Neural crest cell (in vitro differentiated cells): ENCODE data around the gene ANKAR. TPM values are rescaled to one million over a fixed set of nuclear protein-coding genes. Genes with fewer than 3 reads are reported as not detected.
"Not testable (repeated sequence)": the region's sequence is repeated elsewhere in the genome, so short reads cannot be mapped to it uniquely, and the experiment has no call there.

ENCODE experiments used
- DNase-seq: peaks from one replicate; pipeline ENCODE4 v3.0.0; 2021; ENCODE audit warnings: low read depth, mixed read lengths, low spot score
- H3K27ac Mint-ChIP-seq: one replicate; pipeline ENCODE4 v1.8.0; 2021; ENCODE audit warnings: mild to moderate bottlenecking, mixed read lengths; ENCODE audit not compliant: unreplicated experiment
- H3K27me3 Mint-ChIP-seq: 2 replicates; pipeline ENCODE4 v1.8.0; 2021; ENCODE audit warnings: low read depth, mild to moderate bottlenecking, mixed read lengths
- H3K36me3 Mint-ChIP-seq: 2 replicates; pipeline ENCODE4 v1.8.0; 2021; ENCODE audit warnings: low read depth, mild to moderate bottlenecking, mixed read lengths
- H3K4me1 Mint-ChIP-seq: 2 replicates; pipeline ENCODE4 v1.8.0; 2021; ENCODE audit warnings: mixed read lengths
- H3K4me3 Mint-ChIP-seq: one replicate; pipeline ENCODE4 v1.8.0; 2021; ENCODE audit warnings: mild to moderate bottlenecking, mixed read lengths
- H3K9me3 Mint-ChIP-seq: 2 replicates; pipeline ENCODE4 v1.8.0; 2021; ENCODE audit warnings: mixed read lengths
- CTCF ChIP-seq: fragments of 200-600 bp; sonication (generic); conservative IDR thresholded peaks from 2 replicates; pipeline ENCODE4 v1.5.0; 2021; ENCODE audit warnings: antibody characterized with exemption, mild to moderate bottlenecking
- total RNA-seq: library from RNA; stranded (reverse); gene quantifications from 2 replicates; pipeline ENCODE4 v1.2.1, GENCODE V29; 2021

ANKAR gene
- total RNA-seq, 1 donor from 2014 or later = 3.0 TPM

GRCh38 chr2:189709501-189710221, 35.2 kb downstream of the ANKAR start:
- Mint-ChIP-seq H3K4me1 (peaks cover 7% of the 10 kb centered on the region), H3K27me3 (no peaks in the 10 kb centered on the region), H3K36me3 (peaks cover 17% of the 10 kb centered on the region), H3K27ac (no peak overlapping the region), H3K4me3 (no peak overlapping the region), H3K9me3 (peaks cover 5% of the 10 kb centered on the region)
- TF ChIP-seq CTCF = no peak
- no peak for DNase-seq

- H3K27ac Mint-ChIP-seq, DNase-seq, H3K4me1 Mint-ChIP-seq, H3K4me3 Mint-ChIP-seq, H3K27me3 Mint-ChIP-seq: not testable (repeated sequence)
- H3K36me3 Mint-ChIP-seq = peaks cover 27% of the 10 kb centered on the region
- H3K9me3 Mint-ChIP-seq = peaks cover 13% of the 10 kb centered on the region
Measured at GRCh38 chr2:189717593-189717992, 43.1 kb downstream of the ANKAR start.

GRCh38 chr2:189719571-189719970, 45.1 kb downstream of the ANKAR start:
- no peak overlapping the region for H3K4me3 Mint-ChIP-seq
- no peak for DNase-seq
- H3K4me1 Mint-ChIP-seq = no peaks in the 10 kb centered on the region
- H3K27ac Mint-ChIP-seq = no peak overlapping the region
- H3K9me3 Mint-ChIP-seq = peaks cover 8% of the 10 kb centered on the region
- no peak for TF ChIP-seq CTCF
- peaks cover 17% of the 10 kb centered on the region for H3K36me3 Mint-ChIP-seq
- no peaks in the 10 kb centered on the region for H3K27me3 Mint-ChIP-seq

DNA sequence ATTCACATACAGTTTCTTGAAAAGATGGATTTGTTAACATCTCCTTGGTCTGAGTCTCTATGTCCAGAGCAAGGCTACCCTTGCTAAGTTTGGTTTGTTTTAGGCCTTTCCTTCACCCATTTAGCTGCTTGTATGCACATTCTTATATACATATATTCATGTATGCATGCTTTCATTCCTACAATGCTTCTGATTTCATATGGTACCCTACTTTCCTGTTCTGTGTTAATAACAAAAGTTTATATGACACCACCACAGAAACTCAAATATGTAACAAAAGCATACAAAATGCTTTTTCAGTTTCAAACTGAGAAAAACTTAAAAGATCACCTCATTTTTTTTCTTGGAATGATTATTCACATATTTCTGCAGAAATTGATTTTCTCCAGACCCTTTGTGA, 48.7 kb downstream of the ANKAR start:
- no peak for TF ChIP-seq CTCF
- Mint-ChIP-seq H3K4me3 (no peak overlapping the region), H3K27ac (no peak overlapping the region), H3K27me3 (no peaks in the 10 kb centered on the region), H3K36me3 (peaks cover 2% of the 10 kb centered on the region), H3K9me3 (no peaks in the 10 kb centered on the region), H3K4me1 (no peaks in the 10 kb centered on the region)
- no peak for DNase-seq

Other genes starting within 250 kb of the ANKAR start
- 53.2 and 54.7 TPM in 2 replicates for gene WDR75, start 233.2 kb upstream of the ANKAR start, total RNA-seq
- 2.0 and 2.6 TPM in 2 replicates for gene SLC40A1, start 93.9 kb upstream of the ANKAR start, total RNA-seq
- 46.8 and 51.0 TPM in 2 replicates for gene ASNSD1, start 13.2 kb upstream of the ANKAR start, total RNA-seq
- 21.1 and 24.1 TPM in 2 replicates for gene OSGEPL1, start 88.1 kb downstream of the ANKAR start, total RNA-seq
- 62.8 and 68.0 TPM in 2 replicates for gene ORMDL1, start 109.7 kb downstream of the ANKAR start, total RNA-seq
- 58.4 and 72.7 TPM in 2 replicates for gene PMS1, start 109.8 kb downstream of the ANKAR start, total RNA-seq